H9 (cell line): ENCODE results near the gene NUDT2. TPM values are rescaled to one million over a fixed set of nuclear protein-coding genes. Genes with fewer than 3 reads are reported as not detected.

ENCODE experiments used
- DNase-seq: peaks from one replicate; pipeline ENCODE4 v3.0.0-alpha.2; 2017
- H2AFZ ChIP-seq: one replicate; pipeline ENCODE4 v1.6.1; 2013; ENCODE audit warnings: mild to moderate bottlenecking, low read length, control low read depth, moderate library complexity
- H2AK5ac ChIP-seq: 2 replicates; pipeline ENCODE4 v1.6.1; 2013; ENCODE audit warnings: low read length, control low read depth, mixed read lengths; ENCODE audit not compliant: insufficient read length
- H2BK120ac ChIP-seq: one replicate; pipeline ENCODE4 v1.6.1; 2013; ENCODE audit warnings: low read depth, mild to moderate bottlenecking, low read length, control low read depth, inconsistent platforms; ENCODE audit not compliant: poor library complexity, severe bottlenecking
- H2BK12ac ChIP-seq: 2 replicates; pipeline ENCODE4 v1.6.1; 2013; ENCODE audit warnings: low read length, control low read depth, mixed read lengths, low read depth; ENCODE audit not compliant: insufficient read length
- H2BK15ac ChIP-seq: 2 replicates; pipeline ENCODE4 v1.6.1; 2013; ENCODE audit warnings: low read depth, low read length, control low read depth
- H2BK20ac ChIP-seq: one replicate; pipeline ENCODE4 v1.6.1; 2013; ENCODE audit warnings: low read depth, mild to moderate bottlenecking, low read length, control low read depth, inconsistent platforms; ENCODE audit not compliant: poor library complexity, severe bottlenecking
- H2BK5ac ChIP-seq: 2 replicates; pipeline ENCODE4 v1.6.1; 2013; ENCODE audit warnings: low read length, control low read depth, mixed read lengths; ENCODE audit not compliant: insufficient read length
- H3K14ac ChIP-seq: 2 replicates; pipeline ENCODE4 v1.6.1; 2013; ENCODE audit warnings: low read length, control low read depth; ENCODE audit not compliant: insufficient read depth
- H3K18ac ChIP-seq: 2 replicates; pipeline ENCODE4 v1.6.1; 2013; ENCODE audit warnings: low read depth, mild to moderate bottlenecking, mixed read lengths, low read length, control low read depth; ENCODE audit not compliant: insufficient read length
- H3K23ac ChIP-seq: 2 replicates; pipeline ENCODE4 v1.6.1; 2013; ENCODE audit warnings: low read length, control low read depth, mixed read lengths, low read depth; ENCODE audit not compliant: insufficient read length
- H3K23me2 ChIP-seq: 2 replicates; pipeline ENCODE4 v1.6.1; 2013; ENCODE audit warnings: low read depth, mild to moderate bottlenecking, mixed read lengths, low read length, control low read depth; ENCODE audit not compliant: insufficient read length, poor library complexity, severe bottlenecking
- H3K27ac ChIP-seq: 2 replicates; pipeline ENCODE4 v1.5.1; 2013; ENCODE audit warnings: low read length, control low read depth, mixed read lengths, low read depth; ENCODE audit not compliant: insufficient read length
- H3K27me3 ChIP-seq: 2 replicates; pipeline ENCODE4 v1.6.1; 2013; ENCODE audit warnings: low read length, control low read depth, inconsistent platforms; ENCODE audit not compliant: insufficient read depth
- H3K4ac ChIP-seq: 2 replicates; pipeline ENCODE4 v1.6.1; 2013; ENCODE audit warnings: low read depth, mild to moderate bottlenecking, control low read depth, inconsistent platforms, low read length, moderate library complexity
- H3K4me1 ChIP-seq: 2 replicates; pipeline ENCODE4 v1.6.1; 2013; ENCODE audit warnings: low read length, control low read depth, inconsistent platforms; ENCODE audit not compliant: insufficient read depth
- H3K4me2 ChIP-seq: 2 replicates; pipeline ENCODE4 v1.6.1; 2013; ENCODE audit warnings: low read length, control low read depth, mixed read lengths; ENCODE audit not compliant: insufficient read length, insufficient read depth
- H3K56ac ChIP-seq: 2 replicates; pipeline ENCODE4 v1.6.1; 2013; ENCODE audit warnings: low read depth, mild to moderate bottlenecking, mixed read lengths, low read length, control low read depth; ENCODE audit not compliant: insufficient read length
- H3K79me1 ChIP-seq: 2 replicates; pipeline ENCODE4 v1.6.1; 2013; ENCODE audit warnings: low read depth, mild to moderate bottlenecking, moderate library complexity, low read length, control low read depth, inconsistent platforms; ENCODE audit not compliant: insufficient read depth, poor library complexity, severe bottlenecking
- H3K79me2 ChIP-seq: 2 replicates; pipeline ENCODE4 v1.6.1; 2013; ENCODE audit warnings: low read length, control low read depth, inconsistent platforms; ENCODE audit not compliant: insufficient read depth
- H3K9ac ChIP-seq: 2 replicates; pipeline ENCODE4 v1.6.1; 2013; ENCODE audit warnings: low read length, control low read depth, mixed read lengths; ENCODE audit not compliant: insufficient read length; ENCODE audit errors: extremely low read depth
- H3K9me3 ChIP-seq: one replicate; pipeline ENCODE4 v1.6.1; 2013; ENCODE audit warnings: low read depth, low read length, inconsistent platforms; ENCODE audit not compliant: control insufficient read depth
- H3T11ph ChIP-seq: one replicate; pipeline ENCODE4 v1.6.1; 2013; ENCODE audit warnings: mild to moderate bottlenecking, low read length, control low read depth, inconsistent platforms
- H4K20me1 ChIP-seq: one replicate; pipeline ENCODE4 v1.6.1; 2013; ENCODE audit not compliant: control insufficient read depth, insufficient read length, insufficient read depth
- H4K5ac ChIP-seq: 2 replicates; pipeline ENCODE4 v1.6.1; 2013; ENCODE audit warnings: low read depth, mild to moderate bottlenecking, mixed read lengths, low read length, control low read depth; ENCODE audit not compliant: insufficient read length
- H4K8ac ChIP-seq: replicated peaks from 2 replicates; pipeline ENCODE4 v1.6.1; 2013; ENCODE audit warnings: low read length, control low read depth, mixed read lengths, low read depth; ENCODE audit not compliant: insufficient read length
- H4K91ac ChIP-seq: 2 replicates; pipeline ENCODE4 v1.6.1; 2013; ENCODE audit warnings: low read depth, mild to moderate bottlenecking, moderate library complexity, mixed read lengths, low read length, control low read depth; ENCODE audit not compliant: insufficient read length
- H3K27ac Mint-ChIP-seq, 3 experiments: 2 replicates in 2 of 3; 3 replicates in 1 of 3; pipeline ENCODE4 v1.8.0; 2020 to 2021; ENCODE audit warnings: mixed read lengths in 3 of 3, mild to moderate bottlenecking in 1 of 3, moderate library complexity in 1 of 3
- H3K27me3 Mint-ChIP-seq: 2 replicates; pipeline ENCODE4 v1.8.0; 2021; ENCODE audit warnings: low read depth, mild to moderate bottlenecking, moderate library complexity, mixed read lengths
- H3K36me3 Mint-ChIP-seq, 3 experiments: 2 replicates in 2 of 3; 3 replicates in 1 of 3; pipeline ENCODE4 v1.8.0; 2020 to 2021; ENCODE audit warnings: low read depth in 3 of 3, mixed read lengths in 3 of 3; ENCODE audit not compliant: insufficient read depth in 1 of 3
- H3K4me1 Mint-ChIP-seq, 2 experiments: 2 replicates each; pipeline ENCODE4 v1.8.0; 2020; ENCODE audit warnings: mixed read lengths in 2 of 2
- H3K4me3 Mint-ChIP-seq, 2 experiments: 2 replicates in 1 of 2; 3 replicates in 1 of 2; pipeline ENCODE4 v1.8.0; 2020 to 2021; ENCODE audit warnings: mild to moderate bottlenecking in 2 of 2, mixed read lengths in 2 of 2, moderate library complexity in 1 of 2
- H3K9me3 Mint-ChIP-seq, 2 experiments: 2 replicates in 1 of 2; 3 replicates in 1 of 2; pipeline ENCODE4 v1.8.0; 2020; ENCODE audit warnings: mild to moderate bottlenecking in 2 of 2, mixed read lengths in 2 of 2, moderate library complexity in 1 of 2
- WGBS: extraction: QIAGEN DNeasy Blood & Tissue Kit; methylation state at CpG from one replicate; pipeline ENCODE4 v1.1.7; 2013; ENCODE audit warnings: missing lambda C conversion rate, low lambda C conversion rate, mixed read lengths; ENCODE audit not compliant: insufficient read length; ENCODE audit errors: extremely low coverage; 5-methylcytosine and 5-hydroxymethylcytosine counted together
- total RNA-seq: library from RNA; stranded (reverse); gene quantifications from 2 replicates; pipeline ENCODE4 v1.2.1, GENCODE V29; 2021
- TF ChIP-seq, protein P1 (sequence below): fragments of 200-600 bp; sonication (generic); conservative IDR thresholded peaks from 3 replicates; pipeline ENCODE4 v1.8.0; 2021; ENCODE audit warnings: antibody characterized with exemption, mild to moderate bottlenecking

NUDT2 gene
- total RNA-seq, 1 experiment from 2014 or later, result 14.1 TPM

DNA sequence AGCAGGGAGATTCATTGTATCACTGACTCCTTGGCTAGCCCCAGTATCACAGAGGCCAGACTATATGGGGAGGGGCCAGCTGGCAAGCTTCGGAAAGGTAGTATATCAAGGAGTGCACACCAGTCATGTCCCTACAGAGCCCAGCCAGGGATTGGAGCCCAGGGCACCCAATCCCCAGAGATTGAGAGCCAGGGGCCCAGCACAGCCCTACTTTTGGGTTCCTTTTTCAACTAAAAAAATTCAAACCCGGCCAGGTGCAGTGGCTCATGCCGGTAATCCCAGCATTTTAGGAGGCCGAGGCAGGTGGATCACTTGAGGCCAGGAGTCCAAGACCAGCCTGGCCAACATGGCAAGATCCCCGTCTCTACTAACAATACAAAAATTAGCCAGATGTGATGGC lies 52.7 kb downstream of the NUDT2 start:
- Histone ChIP-seq H4K91ac (no peak overlapping the region), H3K4ac (no peak overlapping the region), H3K4me2 (no peak overlapping the region), H3K56ac (no peak overlapping the region), H4K5ac (no peak overlapping the region), H2BK12ac (no peak overlapping the region), H3T11ph (no peak overlapping the region), H3K9ac (no peak overlapping the region), H2BK20ac (no peak overlapping the region), H3K79me2 (no peaks in the 10 kb centered on the region), H2AFZ (no peak overlapping the region), H3K23ac (no peak overlapping the region), H3K4me1 (no peaks in the 10 kb centered on the region), H4K20me1 (no peaks in the 10 kb centered on the region), H2BK15ac (no peak overlapping the region; the same call in 1 of the 2 replicates), H2BK5ac (no peak overlapping the region), H3K79me1 (no peaks in the 10 kb centered on the region), H3K18ac (no peak overlapping the region), H2BK120ac (no peak overlapping the region), H4K8ac (no peak overlapping the region), H2AK5ac (no peak overlapping the region), H3K14ac (no peak overlapping the region), H3K23me2 (peaks cover 25% of the 10 kb centered on the region), H3K27ac (no peak overlapping the region), H3K27me3 (peaks cover 2% of the 10 kb centered on the region; the same call in 1 of the 2 replicates), H3K9me3 (no peaks in the 10 kb centered on the region)
- Mint-ChIP-seq H3K27ac (no peak overlapping the region; a peak in 1 of 7 replicates), H3K27me3 (peaks cover 61% of the 10 kb centered on the region), H3K36me3 (no peaks in the 10 kb centered on the region; a peak in 1 of 7 replicates), H3K4me3 (peak overlapping the region in 1 of 2 experiments; percentile 95; a peak in 2 of 5 replicates), H3K9me3 (no peaks in the 10 kb centered on the region), H3K4me1 (peaks cover 9 to 23% of the 10 kb centered on the region in 2 experiments)
- TF ChIP-seq, protein P1, sequence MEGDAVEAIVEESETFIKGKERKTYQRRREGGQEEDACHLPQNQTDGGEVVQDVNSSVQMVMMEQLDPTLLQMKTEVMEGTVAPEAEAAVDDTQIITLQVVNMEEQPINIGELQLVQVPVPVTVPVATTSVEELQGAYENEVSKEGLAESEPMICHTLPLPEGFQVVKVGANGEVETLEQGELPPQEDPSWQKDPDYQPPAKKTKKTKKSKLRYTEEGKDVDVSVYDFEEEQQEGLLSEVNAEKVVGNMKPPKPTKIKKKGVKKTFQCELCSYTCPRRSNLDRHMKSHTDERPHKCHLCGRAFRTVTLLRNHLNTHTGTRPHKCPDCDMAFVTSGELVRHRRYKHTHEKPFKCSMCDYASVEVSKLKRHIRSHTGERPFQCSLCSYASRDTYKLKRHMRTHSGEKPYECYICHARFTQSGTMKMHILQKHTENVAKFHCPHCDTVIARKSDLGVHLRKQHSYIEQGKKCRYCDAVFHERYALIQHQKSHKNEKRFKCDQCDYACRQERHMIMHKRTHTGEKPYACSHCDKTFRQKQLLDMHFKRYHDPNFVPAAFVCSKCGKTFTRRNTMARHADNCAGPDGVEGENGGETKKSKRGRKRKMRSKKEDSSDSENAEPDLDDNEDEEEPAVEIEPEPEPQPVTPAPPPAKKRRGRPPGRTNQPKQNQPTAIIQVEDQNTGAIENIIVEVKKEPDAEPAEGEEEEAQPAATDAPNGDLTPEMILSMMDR, result no peak
- whole genome bisulfite sequencing, result no CpG with 5 or more reads among the region's 5 CpGs
- peak; percentile 22 for DNase-seq
